ENCODE data around the gene GPRC5A. TPM values are rescaled to one million over a fixed set of nuclear protein-coding genes. Genes with fewer than 3 reads are reported as not detected.

GPRC5A gene
- total and polyA plus RNA-seq, 2 donors (not counting 3 experiments of a cell fraction or from before 2014, with no cell fraction given) = 22.7 to 86.4 TPM

- no peaks in the 10 kb centered on the region for H3K9me3 ChIP-seq (replicated peaks; ENCODE audit: control insufficient read depth, insufficient read depth, low read length)
- dilution Hi-C loops (cut with MboI; ENCODE audit: extremely low pct_ligation_motif_present, low sequenced_read_pairs) (no loop called here), intact Hi-C loops (cut with micrococcal nuclease) (no loop called here)
- H3K9ac ChIP-seq (replicated peaks; ENCODE audit: extremely low read depth, insufficient read depth, low read length) = no peak overlapping the region
- H3K36me3 ChIP-seq (ENCODE audit: control insufficient read depth in 2 of 2, extremely low read depth in 1 of 2, insufficient read depth in 2 of 2, low read length in 2 of 2) = peaks cover 0 to 7% of the 10 kb centered on the region in 2 experiments
- POLR2A ChIA-PET = no interaction called here
- H3K27me3 ChIP-seq (ENCODE audit: control insufficient read depth in 2 of 2, insufficient read depth in 2 of 2, low read length in 2 of 2) = no peaks in the 10 kb centered on the region
- CTCF ChIA-PET = interaction anchor here (0.6 to 5.4 kb wide), 6 partner anchors 9 to 124 kb away, joined by 3 to 116 read pairs (median 6); no protein-coding TSS in a partner anchor
- no TSS peak for BruUV-seq (replicated peaks)
- no peak overlapping the region for H3K27ac ChIP-seq (ENCODE audit: insufficient read depth, low read depth, low read length)
- H4K20me1 ChIP-seq (replicated peaks; ENCODE audit: control insufficient read depth, extremely low read depth, insufficient read depth, low read length) = no peaks in the 10 kb centered on the region
- no peak overlapping the region for H3K4me3 ChIP-seq (replicated peaks in 1 of 3; ENCODE audit: insufficient read depth in 1 of 3, low read depth in 1 of 3, low read length in 3 of 3)
- no peak overlapping the region for H2AFZ ChIP-seq (ENCODE audit: low read depth, low read length)
- H3K79me2 ChIP-seq (ENCODE audit: control insufficient read depth, insufficient read depth, low read length) = peaks cover 13% of the 10 kb centered on the region
- DNase-seq (ENCODE audit: low read depth, low spot score) (no peak), FAIRE-seq (no peak)
- H3K9me1 ChIP-seq (replicated peaks; ENCODE audit: control insufficient read depth, extremely low read depth, insufficient read depth, low read length) = no peaks in the 10 kb centered on the region
- no peak overlapping the region for H3K4me2 ChIP-seq (ENCODE audit: insufficient read depth, low read length)
- TF ChIP-seq EZH2 (IDR thresholded peaks at IDR 0.05; ENCODE audit: borderline replicate concordance, low read depth, low read length, severe bottlenecking) = no peak
- TF ChIP-seq POLR2AphosphoS5 (IDR thresholded peaks at IDR 0.05; ENCODE audit: insufficient read depth, low read depth, low read length) = peak; percentile 5
- peaks cover 53% of the 10 kb centered on the region for H3K4me1 ChIP-seq (ENCODE audit: control insufficient read depth, extremely low read depth, insufficient read depth, low read length)
Observed at GRCh38 chr12:12912711-12913110, 21.3 kb downstream of the GPRC5A start.

- no peaks in the 10 kb centered on the region for H3K9me1 ChIP-seq (replicated peaks; ENCODE audit: control insufficient read depth, extremely low read depth, insufficient read depth, low read length)
- H4K20me1 ChIP-seq (replicated peaks; ENCODE audit: control insufficient read depth, extremely low read depth, insufficient read depth, low read length) = no peaks in the 10 kb centered on the region
- no peaks in the 10 kb centered on the region for H3K27me3 ChIP-seq (ENCODE audit: control insufficient read depth in 2 of 2, insufficient read depth in 2 of 2, low read length in 2 of 2)
- BruUV-seq (replicated peaks) = no TSS peak
- DNase-seq (ENCODE audit: low read depth, low spot score) (no peak), FAIRE-seq (no peak)
- peaks cover 0 to 5% of the 10 kb centered on the region in 2 experiments for H3K36me3 ChIP-seq (ENCODE audit: control insufficient read depth in 2 of 2, extremely low read depth in 1 of 2, insufficient read depth in 2 of 2, low read length in 2 of 2)
- peaks cover 36% of the 10 kb centered on the region for H3K4me1 ChIP-seq (ENCODE audit: control insufficient read depth, extremely low read depth, insufficient read depth, low read length)
- TF ChIP-seq FOS (IDR thresholded peaks at IDR 0.05; ENCODE audit: borderline replicate concordance, insufficient read depth, low read length) (no peak), GATA2 (IDR thresholded peaks at IDR 0.05; ENCODE audit: insufficient read depth, insufficient read length, low read depth, low read length) (no peak), POLR2AphosphoS5 (IDR thresholded peaks at IDR 0.05; ENCODE audit: insufficient read depth, low read depth, low read length) (no peak), JUN (IDR thresholded peaks at IDR 0.05; ENCODE audit: borderline replicate concordance, insufficient read depth, insufficient read length, low read depth) (no peak), CTCF (IDR thresholded peaks at IDR 0.05; ENCODE audit: extremely low read depth in 1 of 2, insufficient read depth in 1 of 2, low read depth in 1 of 2, low read length in 2 of 2) (no peak), EZH2 (IDR thresholded peaks at IDR 0.05; ENCODE audit: borderline replicate concordance, low read depth, low read length, severe bottlenecking) (no peak), POLR2A (IDR thresholded peaks at IDR 0.05; ENCODE audit: low read depth, low read length) (no peak), MAX (IDR thresholded peaks at IDR 0.05; ENCODE audit: insufficient read depth, insufficient read length) (no peak), MYC (IDR thresholded peaks at IDR 0.05; ENCODE audit: low read depth, low read length) (no peak)
- POLR2A ChIA-PET = interaction anchor here (0.6 kb wide), 1 partner anchor 77 kb away, joined by 4 read pairs; no protein-coding TSS in a partner anchor
- dilution Hi-C loops (cut with MboI; ENCODE audit: extremely low pct_ligation_motif_present, low sequenced_read_pairs) (no loop called here), intact Hi-C loops (cut with micrococcal nuclease) (loop anchor here (1.0 to 5.0 kb wide), 17 partner anchors 24 to 745 kb away; partner anchors contain the start of genes GPRC5A and HEBP1)
- peak overlapping the region; percentile 74 for H3K9ac ChIP-seq (replicated peaks; ENCODE audit: extremely low read depth, insufficient read depth, low read length)
- peaks cover 7% of the 10 kb centered on the region for H3K79me2 ChIP-seq (ENCODE audit: control insufficient read depth, insufficient read depth, low read length)
- H2AFZ ChIP-seq (ENCODE audit: low read depth, low read length) = no peak overlapping the region
- no peaks in the 10 kb centered on the region for H3K9me3 ChIP-seq (replicated peaks; ENCODE audit: control insufficient read depth, insufficient read depth, low read length)
- H3K27ac ChIP-seq (ENCODE audit: insufficient read depth, low read depth, low read length) = peak overlapping the region; percentile 88
- H3K4me2 ChIP-seq (ENCODE audit: insufficient read depth, low read length) = peak overlapping the region; percentile 69
- H3K4me3 ChIP-seq (replicated peaks in 1 of 3; ENCODE audit: insufficient read depth in 1 of 3, low read depth in 1 of 3, low read length in 3 of 3) = no peak overlapping the region
- CTCF ChIA-PET = interaction anchor here (0.7 to 5.4 kb wide), 24 partner anchors 8 to 340 kb away, joined by 3 to 116 read pairs (median 7); partner anchors contain the start of gene GPRC5A
Observed at GRCh38 chr12:12915656-12916055, 24.3 kb downstream of the GPRC5A start.
